HG03520 (cell line): ENCODE measurements around the gene RPP30.
A peak's percentile ranks its signal among the peaks of the same experiment; 100 is the strongest.

Experiments
- ATAC-seq: cut with Tn5 transposase; IDR thresholded peaks from one replicate; pipeline ENCODE4 v1.9.1; 2021; ENCODE audit warnings: mild to moderate bottlenecking, moderate library complexity; ENCODE audit not compliant: unreplicated experiment

Gene RPP30

DNA sequence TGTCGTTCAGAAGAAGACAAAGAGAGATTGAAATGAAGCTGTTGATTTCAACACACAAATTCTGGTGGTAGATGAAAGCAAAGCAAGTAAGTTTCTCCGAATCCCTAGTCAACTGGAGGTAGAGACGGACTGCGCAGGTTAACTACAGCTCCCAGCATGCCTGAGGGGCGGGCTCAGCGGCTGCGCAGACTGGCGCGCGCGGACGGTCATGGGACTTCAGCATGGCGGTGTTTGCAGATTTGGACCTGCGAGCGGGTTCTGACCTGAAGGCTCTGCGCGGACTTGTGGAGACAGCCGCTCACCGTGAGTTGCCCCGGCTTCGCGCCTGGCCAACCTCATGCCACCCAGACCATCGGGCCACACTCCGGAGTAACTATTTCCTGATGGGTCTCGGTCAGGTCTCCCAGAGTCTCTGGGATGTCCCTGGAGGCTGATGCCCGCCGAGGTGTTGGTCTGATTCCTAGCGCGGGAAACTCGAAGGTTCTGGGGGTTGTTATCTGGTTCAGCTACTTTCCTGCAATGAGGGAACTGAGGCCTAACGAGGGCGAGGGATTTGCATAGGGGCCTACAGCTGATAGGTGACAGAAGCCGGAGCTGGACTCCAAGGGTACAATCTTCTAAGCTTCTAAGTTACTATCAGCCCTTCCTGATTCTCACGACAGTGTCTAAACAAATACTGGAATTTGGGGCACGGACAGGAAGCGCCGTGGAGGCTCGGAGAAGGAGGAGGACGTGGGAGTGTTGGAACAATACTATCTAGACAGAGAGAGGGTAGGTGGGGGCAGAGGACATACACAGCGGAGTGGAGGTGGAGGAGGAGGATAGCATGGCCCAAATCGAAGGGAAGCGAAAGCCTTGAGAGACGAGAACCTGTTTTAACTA, at the start of gene RPP30:
Gene RPP30, plus strand, starts transcription at position 209 of the 882 bp plus-strand sequence. Its CDS starts 13 bp downstream, at position 222.
- ATAC-seq, result peak; percentile 95

DNA sequence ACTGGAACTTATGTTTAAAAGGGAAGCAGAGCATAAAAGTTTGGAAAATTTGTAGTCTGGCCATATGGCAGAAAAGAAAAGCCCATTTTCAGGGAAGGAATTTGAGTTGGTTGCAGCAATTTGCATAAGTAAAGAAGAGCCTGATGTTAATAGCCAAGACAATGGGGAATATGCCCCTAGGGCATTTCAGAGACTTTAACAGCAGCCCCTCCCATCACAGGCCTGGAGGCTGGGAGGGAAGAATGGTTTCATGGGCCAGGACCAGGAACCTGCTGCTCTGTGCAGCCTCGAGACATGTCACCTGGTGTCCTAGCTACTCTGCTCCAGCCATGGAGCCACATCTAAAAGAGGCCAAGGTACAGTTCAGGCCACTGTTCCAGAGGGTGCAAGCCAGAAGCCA, 49.3 kb upstream of the RPP30 start:
- ATAC-seq, result no peak

DNA sequence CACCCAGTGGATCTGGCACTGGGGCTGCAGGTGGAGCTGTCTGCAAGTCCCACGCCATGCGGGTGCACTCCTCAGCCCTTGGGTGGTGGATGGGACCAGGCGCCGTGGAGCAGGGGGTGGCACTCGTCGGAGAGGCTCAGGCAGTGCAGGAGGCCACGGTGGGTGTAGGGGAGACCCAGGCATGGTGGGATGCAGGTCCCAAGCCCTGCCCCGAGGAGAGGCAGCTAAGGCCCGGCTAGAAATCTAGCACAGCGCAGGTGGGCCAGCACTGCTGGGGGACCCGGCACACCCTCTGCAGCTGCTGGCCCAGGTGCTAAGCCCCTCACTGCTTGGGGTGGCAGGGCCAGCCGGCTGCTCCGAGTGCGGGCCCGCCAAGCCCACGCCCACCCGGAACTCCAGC, 39.7 kb upstream of the RPP30 start:
- no peak for ATAC-seq

DNA sequence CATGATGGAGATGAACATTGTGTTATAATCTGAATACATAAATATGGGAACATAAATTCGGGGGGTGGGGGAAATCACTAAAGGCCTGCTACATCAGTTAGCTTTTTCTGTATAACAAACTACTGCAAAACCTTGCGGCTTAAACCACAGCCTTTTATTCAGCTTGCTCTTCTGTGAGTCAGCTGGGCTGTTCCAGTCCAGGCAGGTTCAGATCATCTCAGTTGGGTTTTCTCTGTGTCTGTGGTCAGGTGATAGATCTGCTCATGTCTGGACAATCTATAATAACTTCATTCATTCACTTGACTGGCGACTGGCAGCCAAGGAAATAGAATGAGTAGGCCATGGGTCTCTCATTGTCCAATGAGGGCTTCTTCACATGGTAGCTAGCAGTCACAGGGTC, 37.4 kb upstream of the RPP30 start:
- no peak for ATAC-seq

DNA sequence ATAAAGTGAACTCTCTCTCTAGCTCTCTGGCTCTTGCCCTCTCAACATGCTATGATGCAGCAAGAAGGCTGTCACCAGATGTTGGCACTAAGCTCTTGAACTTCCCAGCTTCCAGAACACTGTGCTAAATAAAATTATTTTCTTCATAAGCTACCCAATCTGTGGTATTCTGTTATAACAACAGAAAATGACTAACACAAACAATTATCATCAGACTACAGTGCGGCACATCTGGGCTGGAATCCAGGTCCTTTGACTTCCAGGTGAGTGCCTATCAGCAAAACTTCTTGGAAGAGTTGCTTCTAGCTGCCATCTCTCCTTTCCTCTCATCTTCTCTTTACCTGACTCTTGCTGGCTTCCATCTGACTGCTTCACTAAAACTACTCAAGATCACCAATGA, 34.3 kb upstream of the RPP30 start:
- ATAC-seq, result no peak

DNA sequence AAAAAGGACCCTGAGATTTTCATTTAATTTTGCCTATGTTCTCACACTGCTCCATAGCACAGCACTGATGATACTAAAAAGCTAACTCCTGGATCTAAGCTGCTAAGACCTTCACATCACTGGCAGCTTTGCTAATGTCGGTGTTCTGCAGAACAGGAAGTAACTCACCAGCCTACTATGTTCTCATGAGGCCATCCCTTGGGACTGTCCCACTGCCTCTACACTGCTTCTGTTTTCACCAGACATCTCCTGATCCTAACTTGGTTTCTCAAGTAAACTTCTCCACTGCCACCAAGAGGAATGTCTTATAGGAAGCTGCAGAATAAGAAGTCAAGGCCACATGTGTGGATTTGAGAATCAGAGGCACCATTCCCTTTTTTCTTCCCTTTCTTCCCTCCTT, 29.0 kb upstream of the RPP30 start:
- ATAC-seq, result no peak

DNA sequence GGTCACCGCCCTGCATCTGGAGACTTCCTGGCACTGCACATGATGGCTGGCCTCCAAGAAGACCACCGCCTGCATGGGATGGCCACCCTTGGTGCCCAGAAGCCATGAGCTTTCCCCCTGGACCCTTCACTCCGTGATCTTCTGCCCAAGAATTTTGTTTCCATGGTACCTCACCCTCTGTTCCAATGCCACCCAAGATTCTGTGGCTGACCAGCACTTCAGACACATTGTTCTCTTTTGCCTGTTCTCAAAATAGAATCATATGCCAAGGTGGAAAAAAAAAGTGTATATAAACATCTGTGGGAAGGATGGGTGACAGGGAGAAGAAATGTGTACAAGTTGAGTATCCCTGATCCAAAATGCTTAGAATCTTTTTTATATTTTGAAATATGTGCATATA, 26.0 kb upstream of the RPP30 start:
- ATAC-seq, result no peak

DNA sequence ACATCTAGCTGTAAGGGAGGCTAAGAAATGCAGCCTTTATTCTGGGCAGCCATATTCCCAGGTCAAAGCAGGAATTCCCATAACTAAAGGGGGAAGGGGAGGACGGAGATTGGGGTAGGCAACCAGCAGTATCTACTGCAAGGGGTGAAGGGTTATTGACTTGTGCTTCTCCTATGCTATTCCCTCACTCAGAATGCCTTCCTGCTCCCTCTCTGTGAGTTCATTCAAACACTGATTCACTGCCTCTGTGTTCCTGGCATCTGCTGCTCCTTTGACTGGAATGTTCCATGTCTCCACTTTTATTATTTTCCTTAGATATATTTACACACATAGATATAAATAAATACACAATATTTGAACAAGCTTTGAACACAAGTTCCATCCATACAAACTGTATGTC, 25.0 kb upstream of the RPP30 start:
- no peak for ATAC-seq

DNA sequence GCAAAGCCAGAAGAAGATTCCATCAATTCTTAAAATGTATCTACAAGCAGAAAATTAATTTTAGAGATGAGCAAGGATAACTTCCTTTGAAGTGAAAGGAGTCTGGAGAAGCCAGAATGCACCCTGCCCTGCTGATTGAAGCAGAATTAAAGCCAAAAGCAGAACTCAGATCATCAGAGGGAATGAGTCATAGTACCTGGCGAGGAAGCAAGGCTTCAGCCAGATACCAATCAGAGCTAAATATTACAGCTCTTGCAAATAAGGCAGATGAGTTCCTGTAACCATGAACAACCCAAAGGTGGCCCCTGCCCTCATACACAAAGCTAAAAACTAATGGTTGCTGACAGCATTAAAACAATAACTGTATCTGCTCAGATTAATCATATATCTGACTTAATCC, 24.3 kb upstream of the RPP30 start:
- no peak for ATAC-seq

DNA sequence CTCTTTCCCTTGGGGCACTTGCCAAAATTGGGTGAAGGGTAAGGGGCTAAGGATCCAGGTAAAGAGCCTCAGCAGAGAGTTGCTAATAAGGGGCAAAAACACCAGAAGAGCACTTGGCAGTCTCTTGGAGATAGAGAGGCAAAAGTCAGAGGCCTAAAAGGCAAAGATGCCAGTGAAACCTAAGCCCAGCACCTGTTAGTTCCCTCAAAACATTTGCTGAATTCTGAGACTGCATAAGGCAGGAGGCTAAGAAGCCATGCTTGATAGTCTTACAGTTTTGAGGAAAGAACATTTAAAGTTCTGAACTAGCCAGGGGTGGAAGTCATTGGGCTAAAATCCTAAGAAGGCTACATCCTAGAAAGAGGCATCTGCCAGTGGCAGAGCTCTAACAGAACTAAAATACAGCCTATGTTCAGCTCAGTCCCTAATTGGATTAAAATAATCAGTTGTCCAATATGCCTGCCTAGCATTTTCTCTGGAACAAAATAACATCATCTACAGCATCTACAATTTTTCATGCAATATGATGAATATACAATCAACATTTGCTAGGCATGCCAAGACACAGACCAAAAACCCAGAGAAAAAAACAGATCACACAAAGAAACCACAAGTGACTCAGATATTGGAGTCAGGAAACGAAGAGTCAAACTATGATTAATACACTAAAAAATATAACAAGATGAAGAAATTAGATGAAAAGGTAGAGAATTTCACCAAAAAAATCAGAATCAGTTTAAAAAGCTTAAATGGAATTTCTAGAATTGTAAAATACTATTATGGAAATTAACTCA, 21.6 kb upstream of the RPP30 start:
- no peak for ATAC-seq

DNA sequence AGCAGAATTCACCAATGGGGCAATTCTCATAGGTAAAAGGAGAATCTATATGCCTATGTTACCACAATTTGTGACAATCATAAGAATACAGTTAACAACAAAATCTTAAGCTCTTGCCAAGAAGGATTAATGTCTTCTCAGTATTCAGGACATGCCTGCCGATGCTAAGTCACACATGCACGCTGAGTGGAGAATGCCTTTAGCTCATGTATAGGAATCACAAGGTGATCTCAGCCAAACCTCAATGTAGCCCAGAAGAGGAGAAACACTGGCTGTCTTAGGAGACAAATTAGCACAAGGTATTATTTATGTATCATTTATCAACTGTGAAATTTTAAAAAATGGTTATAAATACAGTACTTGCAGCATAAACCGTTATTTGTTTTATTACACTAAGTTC, 16.6 kb upstream of the RPP30 start:
- no peak for ATAC-seq

DNA sequence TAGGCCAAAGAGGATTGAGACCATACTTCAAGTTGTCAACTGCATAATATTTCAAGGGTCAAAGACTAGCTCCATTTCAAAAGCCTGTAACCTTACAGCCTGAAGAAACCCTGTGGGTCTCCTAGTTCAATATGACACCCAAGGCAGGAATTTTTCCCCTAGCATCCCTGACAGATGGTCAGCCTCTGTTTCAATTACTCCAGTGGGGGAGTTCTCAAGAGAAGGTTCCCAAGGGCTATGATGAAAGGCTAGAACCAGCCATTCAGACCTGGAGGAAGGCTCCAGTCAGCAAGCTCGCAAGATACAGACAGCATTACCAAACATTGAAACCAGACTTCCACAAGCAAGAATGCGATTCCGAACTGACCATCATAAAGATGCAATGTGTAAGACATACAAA, 15.5 kb upstream of the RPP30 start:
- no peak for ATAC-seq

DNA sequence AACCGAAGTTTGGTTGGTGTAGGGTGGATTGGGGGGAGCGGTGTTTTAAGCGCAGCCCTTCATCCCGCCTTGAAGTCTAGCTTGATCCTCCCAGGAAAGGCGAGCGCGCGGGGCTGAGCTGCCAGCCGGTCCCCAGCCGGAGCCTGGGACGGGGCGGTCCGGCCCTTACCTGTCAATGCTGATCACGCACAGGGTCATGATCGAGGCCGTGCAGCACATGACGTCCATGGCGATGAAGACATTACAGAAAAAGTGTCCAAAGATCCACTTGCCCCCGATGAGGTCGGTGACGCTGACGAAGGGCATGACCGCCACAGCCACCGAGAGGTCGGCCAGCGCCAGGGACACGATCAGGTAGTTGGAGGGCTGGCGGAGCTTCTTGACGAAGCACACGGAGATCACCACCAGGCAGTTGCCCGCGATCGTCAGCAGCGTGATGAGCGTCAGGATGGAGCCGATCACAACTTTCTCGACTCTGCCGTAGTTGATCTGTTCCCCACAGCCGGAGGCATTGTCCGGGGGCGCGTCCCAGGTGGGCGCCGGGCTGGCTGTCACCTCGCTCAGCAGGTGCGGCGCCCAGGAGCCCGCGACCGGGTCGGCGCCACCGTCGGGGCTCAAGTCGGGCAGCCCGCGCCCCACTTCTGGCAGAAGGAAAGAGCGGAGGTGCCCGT, 14.7 kb upstream of the RPP30 start:
- ATAC-seq, result peak; percentile 17

DNA sequence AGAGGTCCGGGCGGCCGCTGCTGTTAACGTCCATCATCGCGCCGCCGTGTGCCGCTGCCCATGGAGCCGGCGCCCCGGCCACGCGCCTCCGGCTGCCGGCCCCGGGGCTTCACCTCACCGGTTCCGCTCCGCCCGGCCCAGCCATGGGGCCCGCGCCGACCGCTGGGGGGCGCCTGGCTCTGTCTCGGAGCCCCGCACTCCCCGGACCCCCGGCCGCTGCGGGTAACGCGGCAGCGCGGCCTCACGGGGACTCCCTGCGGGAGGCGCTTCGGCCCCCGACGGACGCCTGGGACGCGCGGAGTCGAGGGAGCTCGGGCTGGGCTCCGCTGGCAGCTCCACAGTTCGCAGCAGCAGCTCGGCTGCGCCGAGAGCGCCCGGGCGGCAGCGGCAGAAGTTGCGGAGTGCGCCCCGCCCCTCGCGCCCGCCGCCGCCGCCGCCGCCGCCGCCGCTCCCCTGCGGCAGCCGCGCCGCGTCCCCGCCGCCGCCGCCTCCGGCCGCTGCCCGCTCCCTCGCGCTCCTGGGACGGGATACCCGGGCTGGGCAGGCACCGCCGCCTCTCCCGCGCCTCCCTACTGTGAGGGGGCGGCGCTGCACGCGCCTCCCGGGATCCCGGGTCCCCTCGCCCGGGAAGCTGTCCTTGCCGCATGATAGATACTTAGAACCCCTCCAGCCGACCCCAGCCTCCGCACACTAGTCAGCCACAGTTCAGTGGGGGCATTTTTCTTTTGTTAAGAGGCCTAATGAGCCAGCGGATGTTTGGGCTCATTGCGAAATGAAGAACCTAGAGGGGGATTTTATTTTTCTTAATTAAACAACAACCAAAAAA, 13.9 kb upstream of the RPP30 start, which contains the start of gene HTR7:
Gene HTR7, minus strand, starts transcription at position 405 of the 826 bp plus-strand sequence. Its CDS starts 368 bp downstream, at position 37.
- peak; percentile 46 for ATAC-seq

DNA sequence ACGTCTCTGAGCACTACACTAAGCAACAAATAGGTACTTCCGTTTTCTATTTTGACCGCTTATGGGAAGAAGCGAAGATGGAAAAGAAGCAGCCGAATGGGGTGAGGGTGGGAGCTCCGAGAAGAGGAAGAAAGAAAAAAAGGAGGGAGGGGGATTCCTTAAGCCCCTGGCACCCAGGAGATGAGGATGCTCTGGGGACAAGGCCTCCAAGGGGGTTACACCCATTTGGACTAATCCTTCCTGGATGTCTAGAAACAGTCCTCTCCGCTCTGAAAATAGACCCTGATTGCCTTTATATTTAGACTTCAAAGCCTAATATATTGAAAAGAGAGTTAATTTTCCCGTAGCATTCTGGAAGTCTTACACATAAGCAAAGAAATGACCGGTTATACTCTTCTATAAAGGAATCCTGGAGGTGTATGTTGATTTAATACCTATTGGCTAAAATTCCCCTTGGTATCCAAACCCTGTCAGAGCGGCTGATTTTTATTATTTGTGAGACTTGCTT, 13.3 kb upstream of the RPP30 start:
- no peak for ATAC-seq

DNA sequence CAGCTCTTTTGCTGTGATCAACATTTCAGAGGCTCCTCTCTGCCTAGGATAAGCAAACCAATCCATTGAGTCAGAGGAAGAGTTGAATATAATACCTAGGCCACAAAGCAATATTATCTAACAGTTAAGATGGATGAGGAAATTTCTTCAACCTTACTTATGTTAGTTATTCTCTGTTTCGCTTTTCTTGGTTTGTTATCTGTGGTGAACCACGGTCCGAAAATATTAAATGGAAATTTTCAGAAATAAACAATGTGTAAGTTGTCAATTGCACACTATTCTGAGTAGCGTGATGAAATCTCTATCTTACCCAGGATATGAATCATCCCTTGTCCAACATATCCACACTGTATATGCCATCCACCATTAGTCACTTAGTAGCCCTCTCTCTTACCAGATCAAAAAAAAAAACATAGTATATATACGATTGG, 12.4 kb upstream of the RPP30 start:
- no peak for ATAC-seq

DNA sequence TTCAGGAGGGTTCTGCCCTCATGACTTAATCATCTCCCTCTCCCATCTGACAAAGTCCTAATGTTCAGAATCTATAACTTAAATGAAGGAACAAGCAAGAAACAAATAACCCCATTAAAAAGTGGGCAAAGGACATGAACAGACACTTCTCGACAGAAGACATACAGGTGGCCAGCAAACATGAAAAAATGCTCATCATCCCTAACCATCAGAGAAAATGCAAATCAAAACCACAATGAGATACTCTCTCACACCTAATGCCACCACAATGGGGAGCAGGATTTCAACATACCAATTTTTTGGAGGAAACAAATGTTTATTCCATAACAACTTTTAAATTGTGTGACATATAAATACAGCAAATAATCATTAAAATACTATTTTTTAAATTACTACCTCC, 11.0 kb upstream of the RPP30 start:
- no peak for ATAC-seq

DNA sequence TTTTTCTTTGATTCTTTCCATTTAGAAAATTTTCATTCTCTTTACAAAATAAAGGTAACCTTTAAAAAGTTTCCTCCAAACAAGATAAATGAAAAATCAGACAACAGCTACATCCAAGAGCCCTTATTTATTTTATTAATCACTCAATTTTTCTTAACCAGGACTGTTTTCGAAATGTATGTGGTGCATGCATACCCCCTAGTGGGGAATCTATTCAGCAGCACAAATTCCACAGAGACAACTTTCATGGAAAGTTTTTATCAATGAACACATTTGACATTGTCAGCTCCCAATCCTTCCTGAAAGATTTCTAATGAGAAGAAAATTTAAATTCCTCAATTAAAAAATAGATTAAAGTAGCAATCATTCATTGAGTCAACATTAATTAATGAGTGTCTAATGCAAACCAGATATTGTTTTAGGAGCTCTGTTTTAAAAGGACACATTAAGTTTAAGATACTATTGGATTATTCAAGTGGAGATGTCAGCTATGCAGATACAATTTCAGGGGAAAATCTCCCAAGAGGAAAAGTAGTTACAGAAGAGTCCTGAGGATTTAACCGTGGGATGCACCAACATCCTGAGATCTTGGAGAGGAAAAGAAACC, 8.8 kb upstream of the RPP30 start:
- no peak for ATAC-seq

DNA sequence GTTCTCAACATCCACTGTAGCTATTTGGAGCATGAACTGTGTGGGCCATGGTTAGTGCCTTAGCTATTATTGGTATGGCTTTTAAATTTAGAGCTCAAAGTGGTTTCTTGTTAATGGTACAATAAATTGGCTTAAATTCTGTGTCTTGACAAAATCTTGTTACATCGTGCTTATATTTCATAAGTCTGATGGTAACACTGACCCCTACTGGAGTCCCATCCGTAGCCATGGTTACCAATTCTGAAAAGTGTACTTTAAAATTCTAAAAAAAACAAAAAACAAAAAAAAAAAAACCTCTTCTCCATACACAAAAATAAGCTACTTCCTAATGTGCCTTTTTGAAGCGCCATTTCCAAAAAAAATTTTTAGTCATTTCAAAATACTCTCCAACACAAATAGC, 6.4 kb upstream of the RPP30 start:
- ATAC-seq, result no peak

DNA sequence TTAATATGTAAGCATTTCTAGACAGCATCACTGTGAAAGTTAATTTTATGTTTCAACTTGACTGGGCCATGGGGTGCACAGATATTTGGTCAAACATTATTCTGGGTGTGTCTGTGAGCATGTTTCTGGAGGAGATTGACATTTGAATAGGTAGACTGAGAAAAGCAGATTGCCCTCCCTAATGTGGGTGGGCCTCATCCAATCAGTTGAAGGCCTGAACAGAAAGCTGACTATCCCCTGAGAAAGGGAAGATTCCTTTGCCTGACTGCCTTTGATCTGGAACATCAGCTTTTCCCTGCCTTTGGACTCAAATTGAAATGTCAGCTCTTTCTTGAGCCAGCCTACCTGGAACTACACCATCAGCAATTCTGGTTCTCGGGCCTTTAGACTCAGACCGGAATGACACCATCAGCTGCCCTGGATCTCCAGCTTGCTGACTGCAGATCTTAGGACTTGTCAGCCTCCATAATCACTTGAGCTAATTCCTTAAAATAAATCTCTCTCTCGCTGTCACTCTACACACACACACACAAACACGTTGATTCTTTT, 5.7 kb upstream of the RPP30 start:
- ATAC-seq, result no peak
